Measurements from ENCODE around the gene CIZ1.
"Not testable (repeated sequence)": the region's sequence is repeated elsewhere in the genome, so short reads cannot be mapped to it uniquely, and the experiment has no call there.

The CIZ1 gene

GRCh38 chr9:128130651-128131050 is 60.7 kb downstream of the CIZ1 start:
- H3K27ac ChIP-seq (ENCODE audit: low read length, poor library complexity, severe bottlenecking); H3K36me3 ChIP-seq (ENCODE audit: control insufficient read depth in 1 of 2, insufficient read depth in 2 of 2, low read depth in 1 of 2, low read length in 2 of 2); H3K14ac ChIP-seq (ENCODE audit: low read length in 2 of 2); H3K9ac ChIP-seq (ENCODE audit: low read length); H3K4me3 ChIP-seq (ENCODE audit: insufficient read depth in 1 of 2, low read depth in 1 of 2, low read length in 2 of 2); H3K79me1 ChIP-seq (replicated peaks; ENCODE audit: low read length, poor library complexity, severe bottlenecking); H2BK5ac ChIP-seq (ENCODE audit: low read depth, low read length, poor library complexity, severe bottlenecking); H3K23ac ChIP-seq (ENCODE audit: low read length in 2 of 2); H3K27me3 ChIP-seq (ENCODE audit: control insufficient read depth in 1 of 2, insufficient read depth in 1 of 2, low read length in 2 of 2); H3K18ac ChIP-seq (ENCODE audit: low read depth in 1 of 2, low read length in 2 of 2); H3K4me2 ChIP-seq (ENCODE audit: low read length, poor library complexity, severe bottlenecking); H3K9me3 ChIP-seq (ENCODE audit: control insufficient read depth, low read length); H2AFZ ChIP-seq (ENCODE audit: low read depth, low read length); H2BK120ac ChIP-seq (ENCODE audit: low read depth, low read length); H4K91ac ChIP-seq (ENCODE audit: low read length); H3K4ac ChIP-seq (ENCODE audit: low read depth in 1 of 2, low read length in 2 of 2); H4K8ac ChIP-seq (ENCODE audit: low read length); H2BK12ac ChIP-seq (ENCODE audit: low read length in 2 of 2); DNase-seq: not testable (repeated sequence)
- Histone ChIP-seq H2AK5ac (ENCODE audit: low read length, severe bottlenecking) (peak overlapping the region; percentile 67), H3K4me1 (ENCODE audit: control insufficient read depth, insufficient read depth, low read depth, low read length) (peaks cover 37% of the 10 kb centered on the region), H2BK15ac (ENCODE audit: low read depth, poor library complexity, severe bottlenecking) (peak overlapping the region; percentile 12)
- 68% methylated on average over 7 of the region's 7 CpGs for WGBS

GRCh38 chr9:128129976-128130590 is 61.3 kb downstream of the CIZ1 start:
- not testable (repeated sequence) for H2AK5ac ChIP-seq (ENCODE audit: low read length, severe bottlenecking); H2AFZ ChIP-seq (ENCODE audit: low read depth, low read length); H3K27me3 ChIP-seq (ENCODE audit: control insufficient read depth in 1 of 2, insufficient read depth in 1 of 2, low read length in 2 of 2); DNase-seq; H3K14ac ChIP-seq (ENCODE audit: low read length in 2 of 2); H3K4me2 ChIP-seq (ENCODE audit: low read length, poor library complexity, severe bottlenecking); H3K9me3 ChIP-seq (ENCODE audit: control insufficient read depth, low read length); H2BK15ac ChIP-seq (ENCODE audit: low read depth, poor library complexity, severe bottlenecking); H3K4ac ChIP-seq (ENCODE audit: low read depth in 1 of 2, low read length in 2 of 2); H3K4me3 ChIP-seq (ENCODE audit: insufficient read depth in 1 of 2, low read depth in 1 of 2, low read length in 2 of 2); H3K9ac ChIP-seq (ENCODE audit: low read length); H3K18ac ChIP-seq (ENCODE audit: low read depth in 1 of 2, low read length in 2 of 2); H3K23ac ChIP-seq (ENCODE audit: low read length in 2 of 2); H3K27ac ChIP-seq (ENCODE audit: low read length, poor library complexity, severe bottlenecking); H4K8ac ChIP-seq (ENCODE audit: low read length); H3K36me3 ChIP-seq (ENCODE audit: control insufficient read depth in 1 of 2, insufficient read depth in 2 of 2, low read depth in 1 of 2, low read length in 2 of 2); H2BK120ac ChIP-seq (ENCODE audit: low read depth, low read length); H2BK5ac ChIP-seq (ENCODE audit: low read depth, low read length, poor library complexity, severe bottlenecking); H4K91ac ChIP-seq (ENCODE audit: low read length); H2BK12ac ChIP-seq (ENCODE audit: low read length in 2 of 2)
- peaks cover 11% of the 10 kb centered on the region for H3K79me1 ChIP-seq (replicated peaks; ENCODE audit: low read length, poor library complexity, severe bottlenecking)
- WGBS = 0% methylated on average over 1 of the region's 12 CpGs
- H3K4me1 ChIP-seq (ENCODE audit: control insufficient read depth, insufficient read depth, low read depth, low read length) = peaks cover 39% of the 10 kb centered on the region

GRCh38 chr9:128128836-128129590 is 62.4 kb downstream of the CIZ1 start:
- 66% methylated on average over 27 of the region's 29 CpGs for WGBS

More at GRCh38 chr9:128128836-128129590, 62.4 kb downstream of the CIZ1 start:
- no peak for DNase-seq
- H3K23ac ChIP-seq (ENCODE audit: low read length in 2 of 2) = no peak overlapping the region
- H2AFZ ChIP-seq (ENCODE audit: low read depth, low read length) = peak overlapping the region; percentile 80
- peak overlapping the region; percentile 95 for H3K9ac ChIP-seq (ENCODE audit: low read length)
- peaks cover 39% of the 10 kb centered on the region for H3K4me1 ChIP-seq (ENCODE audit: control insufficient read depth, insufficient read depth, low read depth, low read length)
- H3K79me1 ChIP-seq (replicated peaks; ENCODE audit: low read length, poor library complexity, severe bottlenecking) = peaks cover 16% of the 10 kb centered on the region
- peak overlapping the region; percentile 93 to 98 for H3K18ac ChIP-seq (ENCODE audit: low read depth in 1 of 2, low read length in 2 of 2)
- H2BK15ac ChIP-seq (ENCODE audit: low read depth, poor library complexity, severe bottlenecking) = peak overlapping the region; percentile 50
- H3K4me2 ChIP-seq (ENCODE audit: low read length, poor library complexity, severe bottlenecking) = peak overlapping the region; percentile 73
- no peak overlapping the region for H3K27ac ChIP-seq (ENCODE audit: low read length, poor library complexity, severe bottlenecking)
- peak overlapping the region in 1 of 2 experiments; percentile 91 for H3K14ac ChIP-seq (ENCODE audit: low read length in 2 of 2)
- H4K8ac ChIP-seq (ENCODE audit: low read length) = peak overlapping the region; percentile 79
- H3K36me3 ChIP-seq (ENCODE audit: control insufficient read depth in 1 of 2, insufficient read depth in 2 of 2, low read depth in 1 of 2, low read length in 2 of 2) = peaks cover 7 to 16% of the 10 kb centered on the region in 2 experiments
- no peak overlapping the region for H2BK120ac ChIP-seq (ENCODE audit: low read depth, low read length)
- H2AK5ac ChIP-seq (ENCODE audit: low read length, severe bottlenecking) = no peak overlapping the region
- peak overlapping the region; percentile 87 to 96 for H3K4me3 ChIP-seq (ENCODE audit: insufficient read depth in 1 of 2, low read depth in 1 of 2, low read length in 2 of 2)
- H3K9me3 ChIP-seq (ENCODE audit: control insufficient read depth, low read length) = peaks cover 4% of the 10 kb centered on the region
- H2BK12ac ChIP-seq (ENCODE audit: low read length in 2 of 2) = peak overlapping the region in 1 of 2 experiments; percentile 21
- H4K91ac ChIP-seq (ENCODE audit: low read length) = peak overlapping the region; percentile 70
- peaks cover 0 to 4% of the 10 kb centered on the region in 2 experiments for H3K27me3 ChIP-seq (ENCODE audit: control insufficient read depth in 1 of 2, insufficient read depth in 1 of 2, low read length in 2 of 2)
- peak overlapping the region; percentile 58 to 69 for H3K4ac ChIP-seq (ENCODE audit: low read depth in 1 of 2, low read length in 2 of 2)
- H2BK5ac ChIP-seq (ENCODE audit: low read depth, low read length, poor library complexity, severe bottlenecking) = no peak overlapping the region
